ENCODE measurements around the gene WDFY2.
"Not testable (repeated sequence)": the region's sequence is repeated elsewhere in the genome, so short reads cannot be mapped to it uniquely, and the experiment has no call there.

The WDFY2 gene

GRCh38 chr13:51635137-51635878, 51.0 kb downstream of the WDFY2 start:
- no peak for DNase-seq

GRCh38 chr13:51636349-51636890, 52.2 kb downstream of the WDFY2 start:
- peak; percentile 70 for DNase-seq

GRCh38 chr13:51637852-51638215, 53.6 kb downstream of the WDFY2 start:
- no peak for DNase-seq

- no peak for DNase-seq
Observed at GRCh38 chr13:51638216-51638871, 54.1 kb downstream of the WDFY2 start.

- DNase-seq, result no peak
Observed at GRCh38 chr13:51639171-51639570, 54.9 kb downstream of the WDFY2 start.

- DNase-seq, result not testable (repeated sequence)
Observed at GRCh38 chr13:51640696-51641095, 56.4 kb downstream of the WDFY2 start.

GRCh38 chr13:51643105-51643881, 59.0 kb downstream of the WDFY2 start:
- DNase-seq, result peak; percentile 7

GRCh38 chr13:51643882-51644281, 59.6 kb downstream of the WDFY2 start:
- peak; percentile 21 for DNase-seq

GRCh38 chr13:51644654-51645053, 60.4 kb downstream of the WDFY2 start:
- peak; percentile 16 for DNase-seq

GRCh38 chr13:51645154-51645650, 60.9 kb downstream of the WDFY2 start:
- peak; percentile 39 for DNase-seq

- no peak for DNase-seq
Observed at GRCh38 chr13:51645761-51646670, 61.8 kb downstream of the WDFY2 start.

- no peak for DNase-seq
Observed at GRCh38 chr13:51647067-51647466, 62.8 kb downstream of the WDFY2 start.

GRCh38 chr13:51652193-51652592, 67.9 kb downstream of the WDFY2 start:
- DNase-seq, result not testable (repeated sequence)

GRCh38 chr13:51659276-51660127, 75.2 kb downstream of the WDFY2 start:
- DNase-seq, result no peak

GRCh38 chr13:51660813-51661212, 76.6 kb downstream of the WDFY2 start:
- DNase-seq, result no peak

- no peak for DNase-seq
Observed at GRCh38 chr13:51663973-51664957, 80.0 kb downstream of the WDFY2 start.

- no peak for DNase-seq
Observed at GRCh38 chr13:51665456-51665855, 81.2 kb downstream of the WDFY2 start.

GRCh38 chr13:51666374-51666773, 82.1 kb downstream of the WDFY2 start:
- peak; percentile 86 for DNase-seq

GRCh38 chr13:51666839-51667238, 82.6 kb downstream of the WDFY2 start:
- peak; percentile 56 for DNase-seq

Data from NCI-H69 (cell line).